SK-N-SH (cell line): ENCODE results near the gene MCF2L2. TPM values are rescaled to one million over a fixed set of nuclear protein-coding genes. Genes with fewer than 3 reads are reported as not detected.

Experiments
- CTCF ChIA-PET: fragments of 300-600, 350-600 bp; formaldehyde crosslinking; extraction: SDS; loops from one replicate; lab custom pipeline; 2021; lab: Yijun Ruan, JAX
- POLR2A ChIA-PET: fragments of 350-600 bp; sonication (Branson Sonifier 250); formaldehyde crosslinking; extraction: SDS; loops from one replicate; lab custom pipeline; 2020; ENCODE audit warnings: antibody characterized with exemption, inconsistent platforms; lab: Yijun Ruan, JAX
- DNase-seq: peaks from one replicate; pipeline ENCODE4 v3.0.0; 2012
- H2AFZ ChIP-seq: fragments of 200-600 bp; sonication (generic); 2 replicates; pipeline ENCODE4 v1.8.1; 2016; ENCODE audit warnings: antibody characterized with exemption, mild to moderate bottlenecking, low read depth
- H3F3A ChIP-seq: fragments of 200-600 bp; sonication (generic); replicated peaks from 2 replicates; pipeline ENCODE3; 2016; ENCODE audit warnings: antibody characterized with exemption, mild to moderate bottlenecking; ENCODE audit not compliant: insufficient read depth
- H3K27ac ChIP-seq, 2 experiments: fragments of 200-500 bp in 1 of 2; fragments of 200-600 bp in 1 of 2; sonication (Bioruptor generic) in 1 of 2; sonication (generic), shearing (Covaris generic) in 1 of 2; 2 replicates each; pipeline versions ENCODE4 v1.5.1 to v1.6.1; 2014 to 2016; ENCODE audit warnings: low read depth in 2 of 2, inconsistent platforms in 1 of 2, low read length in 1 of 2, mild to moderate bottlenecking in 1 of 2, mixed read lengths in 1 of 2
- H3K27me3 ChIP-seq: fragments of 200-600 bp; sonication (generic), shearing (Covaris generic); 2 replicates; pipeline ENCODE4 v1.6.1; 2016; ENCODE audit warnings: mixed run types; ENCODE audit not compliant: insufficient read depth
- H3K36me3 ChIP-seq, 2 experiments: fragments of 200-500 bp in 1 of 2; fragments of 200-600 bp in 1 of 2; sonication (Bioruptor generic) in 1 of 2; sonication (generic) in 1 of 2; replicated peaks in 1 of 2; 2 replicates each; pipeline versions ENCODE3 to v1.5.1; 2014 to 2016; ENCODE audit warnings: low read length in 1 of 2, mild to moderate bottlenecking in 1 of 2; ENCODE audit not compliant: insufficient read depth in 2 of 2, control insufficient read depth in 1 of 2
- H3K4me1 ChIP-seq, 2 experiments: fragments of 200-500 bp in 1 of 2; fragments of 200-600 bp in 1 of 2; sonication (Bioruptor generic) in 1 of 2; sonication (generic), shearing (Covaris generic) in 1 of 2; 2 replicates each; pipeline versions ENCODE4 v1.5.1 to v1.6.1; 2014 to 2016; ENCODE audit warnings: low read depth in 1 of 2, low read length in 1 of 2, mixed run types in 1 of 2; ENCODE audit not compliant: insufficient read depth in 2 of 2, control insufficient read depth in 1 of 2
- H3K4me2 ChIP-seq: fragments of 200-600 bp; sonication (generic), shearing (Covaris generic); 2 replicates; pipeline ENCODE4 v1.6.1; 2017; ENCODE audit warnings: mixed run types
- H3K4me3 ChIP-seq, 2 experiments: fragments of 200-500 bp in 1 of 2; fragments of 200-600 bp in 1 of 2; sonication (Bioruptor generic) in 1 of 2; sonication (generic), shearing (Covaris generic) in 1 of 2; 2 replicates each; pipeline versions ENCODE4 v1.5.1 to v1.8.1; 2014 to 2016; ENCODE audit warnings: low read depth in 2 of 2, inconsistent platforms in 1 of 2, low read length in 1 of 2, mild to moderate bottlenecking in 1 of 2, mixed read lengths in 1 of 2, moderate library complexity in 1 of 2
- H3K79me2 ChIP-seq: fragments of 200-600 bp; sonication (generic); 2 replicates; pipeline ENCODE4 v1.8.1; 2017; ENCODE audit warnings: mild to moderate bottlenecking; ENCODE audit not compliant: insufficient read depth
- H3K9ac ChIP-seq: fragments of 200-600 bp; sonication (generic); 2 replicates; pipeline ENCODE4 v1.6.1; 2017; ENCODE audit warnings: mixed run types
- H3K9me2 ChIP-seq: fragments of 200-600 bp; sonication (generic); 2 replicates; pipeline ENCODE4 v1.6.1; 2017; ENCODE audit warnings: mixed run types
- H3K9me3 ChIP-seq: fragments of 200-600 bp; sonication (generic); 2 replicates; pipeline ENCODE4 v1.6.1; 2017; ENCODE audit warnings: mixed run types, mild to moderate bottlenecking, moderate library complexity
- H4K20me1 ChIP-seq: fragments of 200-600 bp; sonication (generic); 2 replicates; pipeline ENCODE4 v1.6.1; 2017; ENCODE audit warnings: mild to moderate bottlenecking, mixed run types; ENCODE audit not compliant: insufficient read depth
- CHD2 ChIP-seq: fragments of 150-350 bp; IDR thresholded peaks from 2 replicates; pipeline ENCODE4 v1.6.1; 2018; ENCODE audit warnings: low read length; ENCODE audit not compliant: partially characterized antibody
- EP300 ChIP-seq, 2 experiments: IDR thresholded peaks; 2 replicates each; pipeline versions ENCODE4 v1.4.0 to v1.6.1; 2012; ENCODE audit warnings: borderline replicate concordance in 1 of 2, low read depth in 1 of 2, low read length in 1 of 2
- FOSL2 ChIP-seq: IDR thresholded peaks from 2 replicates; pipeline ENCODE4 v1.4.0; 2012; ENCODE audit warnings: low read depth, mild to moderate bottlenecking, moderate library complexity, borderline replicate concordance
- FOXJ3 ChIP-seq: sonication (generic); formaldehyde crosslinking; IDR thresholded peaks from 2 replicates; pipeline ENCODE4 v1.5.1; 2020; ENCODE audit warnings: mild to moderate bottlenecking, missing genetic modification reagents
- MEF2A ChIP-seq: IDR thresholded peaks from 2 replicates; pipeline ENCODE4 v1.4.0; 2012; ENCODE audit warnings: low read depth, borderline replicate concordance
- NFIC ChIP-seq: IDR thresholded peaks from 2 replicates; pipeline ENCODE4 v1.4.0; 2012; ENCODE audit warnings: borderline replicate concordance
- POLR2AphosphoS5 ChIP-seq: IDR thresholded peaks from 2 replicates; pipeline ENCODE4 v1.6.1; 2012; ENCODE audit warnings: low read depth, low read length
- RCOR1 ChIP-seq: fragments of 150-350 bp; IDR thresholded peaks from 2 replicates; pipeline ENCODE4 v1.6.1; 2017; ENCODE audit warnings: antibody characterized with exemption, low read length
- SIN3A ChIP-seq: IDR thresholded peaks from 2 replicates; pipeline ENCODE4 v1.6.1; 2012; ENCODE audit warnings: low read depth, mild to moderate bottlenecking, low read length, moderate library complexity, borderline replicate concordance
- TAF1 ChIP-seq: IDR thresholded peaks from 2 replicates; pipeline ENCODE4 v1.6.1; 2012; ENCODE audit warnings: low read depth, mild to moderate bottlenecking, low read length, moderate library complexity, borderline replicate concordance
- TCF12 ChIP-seq: IDR thresholded peaks from 2 replicates; pipeline ENCODE4 v1.4.0; 2012
- TEAD4 ChIP-seq: IDR thresholded peaks from 2 replicates; pipeline ENCODE4 v1.4.0; 2012; ENCODE audit warnings: mild to moderate bottlenecking, borderline replicate concordance; ENCODE audit not compliant: insufficient read depth
- USF2 ChIP-seq: fragments of 150-350 bp; IDR thresholded peaks from 2 replicates; pipeline ENCODE4 v1.6.1; 2017; ENCODE audit warnings: antibody characterized with exemption, low read length, low read depth, borderline replicate concordance
- YY1 ChIP-seq: IDR thresholded peaks from 2 replicates; pipeline ENCODE4 v1.4.0; 2012; ENCODE audit warnings: low read depth, mild to moderate bottlenecking
- WGBS: methylation state at CpG from one replicate; pipeline ENCODE4 v1.1.6; 2017; ENCODE audit warnings: low lambda C conversion rate; 5-methylcytosine and 5-hydroxymethylcytosine counted together
- polyA plus RNA-seq, 3 experiments: library from polyadenylated mRNA; depleted of rRNA; stranded (reverse); fragments of >200 nt; gene quantifications; 2 replicates each; pipeline ENCODE4 v1.2.3, GENCODE V29; 2012
- TF ChIP-seq, protein P1 (sequence below): fragments of 150-350 bp; IDR thresholded peaks from 2 replicates; pipeline ENCODE4 v1.6.1; 2016; ENCODE audit warnings: mild to moderate bottlenecking, low read depth, low read length
- TF ChIP-seq, protein P2 (sequence below): fragments of 200-600 bp; sonication (generic); IDR thresholded peaks from 2 replicates; pipeline ENCODE4 v1.6.1; 2017; ENCODE audit warnings: antibody characterized with exemption, mild to moderate bottlenecking, moderate library complexity

MCF2L2 gene
- polyA plus RNA-seq, 1 of the 3 experiments (the other 2 are of a cell fraction), result 0.56 TPM

DNA sequence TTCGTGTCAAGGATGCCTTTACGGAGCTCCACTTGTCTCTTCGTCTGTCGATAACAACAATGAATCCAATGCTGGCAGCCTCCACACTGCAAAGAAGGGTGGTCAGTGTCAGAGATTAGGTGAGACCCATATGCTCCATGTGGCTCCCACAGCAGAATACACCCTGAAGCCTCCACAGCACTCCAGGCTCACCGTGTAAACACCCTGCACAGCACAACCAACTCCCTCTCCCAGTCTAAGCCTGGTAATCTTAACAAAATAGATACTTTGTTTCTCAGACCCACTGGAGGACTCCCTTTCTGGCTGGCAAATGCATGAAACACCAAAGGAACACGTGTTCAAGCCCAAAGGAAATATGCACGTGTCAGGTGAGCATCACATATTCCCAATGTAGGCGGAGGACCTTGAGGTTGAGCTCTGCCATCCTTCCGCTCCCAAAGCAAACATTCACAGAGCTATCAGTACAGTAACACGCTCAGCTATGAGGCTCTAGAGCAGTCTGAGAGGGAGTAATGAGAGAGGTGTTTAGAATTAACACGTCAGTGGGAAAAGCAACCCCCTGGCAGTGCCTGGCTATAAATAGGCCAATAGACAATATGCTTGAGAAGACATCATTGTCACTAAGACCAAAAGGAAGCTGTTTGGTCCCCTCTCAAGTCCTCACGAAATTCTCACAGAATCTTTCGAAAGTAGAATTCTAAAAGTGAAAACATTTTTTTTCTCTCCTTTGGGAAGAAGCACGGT is 86.7 kb downstream of the MCF2L2 start:
- H3K9ac ChIP-seq, result no peak overlapping the region
- H4K20me1 ChIP-seq, result no peaks in the 10 kb centered on the region
- H3K4me1 ChIP-seq, result no peaks in the 10 kb centered on the region; a peak in 1 of 4 replicates
- no peak for DNase-seq
- H3F3A ChIP-seq, result no peaks in the 10 kb centered on the region
- no peak overlapping the region for H3K4me2 ChIP-seq
- TF ChIP-seq FOSL2 (no peak), USF2 (no peak), TAF1 (no peak), TEAD4 (no peak), MEF2A (no peak), YY1 (no peak), NFIC (no peak), SIN3A (no peak), EP300 (IDR thresholded peaks at IDR 0.05; ENCODE audit: borderline replicate concordance in 1 of 2, low read depth in 1 of 2, low read length in 1 of 2) (no peak), CHD2 (no peak), RCOR1 (no peak), FOXJ3 (CRISPR knock-in tag) (no peak), POLR2AphosphoS5 (no peak), TCF12 (no peak)
- TF ChIP-seq, protein P1, sequence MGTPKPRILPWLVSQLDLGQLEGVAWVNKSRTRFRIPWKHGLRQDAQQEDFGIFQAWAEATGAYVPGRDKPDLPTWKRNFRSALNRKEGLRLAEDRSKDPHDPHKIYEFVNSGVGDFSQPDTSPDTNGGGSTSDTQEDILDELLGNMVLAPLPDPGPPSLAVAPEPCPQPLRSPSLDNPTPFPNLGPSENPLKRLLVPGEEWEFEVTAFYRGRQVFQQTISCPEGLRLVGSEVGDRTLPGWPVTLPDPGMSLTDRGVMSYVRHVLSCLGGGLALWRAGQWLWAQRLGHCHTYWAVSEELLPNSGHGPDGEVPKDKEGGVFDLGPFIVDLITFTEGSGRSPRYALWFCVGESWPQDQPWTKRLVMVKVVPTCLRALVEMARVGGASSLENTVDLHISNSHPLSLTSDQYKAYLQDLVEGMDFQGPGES, result no peak
- TF ChIP-seq, protein P2, sequence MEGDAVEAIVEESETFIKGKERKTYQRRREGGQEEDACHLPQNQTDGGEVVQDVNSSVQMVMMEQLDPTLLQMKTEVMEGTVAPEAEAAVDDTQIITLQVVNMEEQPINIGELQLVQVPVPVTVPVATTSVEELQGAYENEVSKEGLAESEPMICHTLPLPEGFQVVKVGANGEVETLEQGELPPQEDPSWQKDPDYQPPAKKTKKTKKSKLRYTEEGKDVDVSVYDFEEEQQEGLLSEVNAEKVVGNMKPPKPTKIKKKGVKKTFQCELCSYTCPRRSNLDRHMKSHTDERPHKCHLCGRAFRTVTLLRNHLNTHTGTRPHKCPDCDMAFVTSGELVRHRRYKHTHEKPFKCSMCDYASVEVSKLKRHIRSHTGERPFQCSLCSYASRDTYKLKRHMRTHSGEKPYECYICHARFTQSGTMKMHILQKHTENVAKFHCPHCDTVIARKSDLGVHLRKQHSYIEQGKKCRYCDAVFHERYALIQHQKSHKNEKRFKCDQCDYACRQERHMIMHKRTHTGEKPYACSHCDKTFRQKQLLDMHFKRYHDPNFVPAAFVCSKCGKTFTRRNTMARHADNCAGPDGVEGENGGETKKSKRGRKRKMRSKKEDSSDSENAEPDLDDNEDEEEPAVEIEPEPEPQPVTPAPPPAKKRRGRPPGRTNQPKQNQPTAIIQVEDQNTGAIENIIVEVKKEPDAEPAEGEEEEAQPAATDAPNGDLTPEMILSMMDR, result no peak
- ChIA-PET CTCF (no interaction called here), POLR2A (no interaction called here)
- no peaks in the 10 kb centered on the region for H3K36me3 ChIP-seq
- H2AFZ ChIP-seq, result no peak overlapping the region
- H3K9me2 ChIP-seq, result no peaks in the 10 kb centered on the region
- WGBS, result 84% methylated on average over 14 of the region's 14 CpGs
- no peaks in the 10 kb centered on the region for H3K79me2 ChIP-seq
- H3K27me3 ChIP-seq, result no peaks in the 10 kb centered on the region
- H3K4me3 ChIP-seq, result no peak overlapping the region
- no peak overlapping the region for H3K27ac ChIP-seq
- 0 out of 2 replicates have a peak, but pooled peaks cover 3% of the 10 kb centered on the region for H3K9me3 ChIP-seq
